Memory B cell (primary cell): ENCODE data around the gene ZSCAN18.

ENCODE experiments used
- ATAC-seq: fragments of 150-1000 bp; cut with Tn5 transposase; 2 replicates; pipeline ENCODE4 v1.10.0; 2021; ENCODE audit warnings: low read depth, mild to moderate bottlenecking, moderate library complexity
- DNase-seq, 2 donors: peaks; one replicate each; pipeline ENCODE4 v3.0.0; 2022; ENCODE audit warnings: low spot score in 2 of 2
- H3K27ac Mint-ChIP-seq: one replicate; pipeline ENCODE4 v1.8.0; 2022; ENCODE audit warnings: mild to moderate bottlenecking, moderate library complexity, mixed read lengths
- H3K27me3 Mint-ChIP-seq: one replicate; pipeline ENCODE4 v1.8.0; 2022; ENCODE audit warnings: mixed read lengths
- H3K36me3 Mint-ChIP-seq: one replicate; pipeline ENCODE4 v1.8.0; 2022; ENCODE audit warnings: mild to moderate bottlenecking, mixed read lengths
- H3K4me1 Mint-ChIP-seq: one replicate; pipeline ENCODE4 v1.8.0; 2022; ENCODE audit warnings: mixed read lengths
- H3K4me3 Mint-ChIP-seq: one replicate; pipeline ENCODE4 v1.8.0; 2022; ENCODE audit warnings: mild to moderate bottlenecking, moderate library complexity, mixed read lengths
- H3K9me3 Mint-ChIP-seq: one replicate; pipeline ENCODE4 v1.8.0; 2022; ENCODE audit warnings: mixed read lengths

Gene ZSCAN18

DNA sequence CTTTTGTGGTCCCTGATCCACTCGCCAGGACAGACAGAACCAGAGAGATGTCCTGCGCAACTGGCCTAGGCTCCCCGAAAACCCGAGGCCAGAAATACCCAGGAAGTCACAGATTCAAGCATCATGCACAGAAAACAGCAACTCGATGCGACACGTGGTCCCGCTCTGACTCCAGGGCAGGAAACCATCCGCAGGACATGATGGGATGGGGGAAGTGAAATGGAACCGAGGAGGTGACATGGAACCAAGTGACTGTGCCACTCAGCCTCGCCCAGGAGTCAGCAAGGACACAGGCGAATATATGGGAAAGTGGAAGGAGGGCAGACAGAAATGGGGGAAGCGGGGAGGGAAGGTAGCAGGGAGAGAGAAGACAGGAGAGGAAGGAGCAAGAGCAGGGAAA, 1.1 kb downstream of the ZSCAN18 start:
- peaks cover 18% of the 10 kb centered on the region for H3K36me3 Mint-ChIP-seq
- H3K9me3 Mint-ChIP-seq: peaks cover 10% of the 10 kb centered on the region
- peak overlapping the region; percentile 99 for H3K27ac Mint-ChIP-seq
- DNase-seq (no peak), ATAC-seq (no peak)
- no peaks in the 10 kb centered on the region for H3K27me3 Mint-ChIP-seq
- peaks cover 12% of the 10 kb centered on the region for H3K4me1 Mint-ChIP-seq
- peak overlapping the region; percentile 88 for H3K4me3 Mint-ChIP-seq

DNA sequence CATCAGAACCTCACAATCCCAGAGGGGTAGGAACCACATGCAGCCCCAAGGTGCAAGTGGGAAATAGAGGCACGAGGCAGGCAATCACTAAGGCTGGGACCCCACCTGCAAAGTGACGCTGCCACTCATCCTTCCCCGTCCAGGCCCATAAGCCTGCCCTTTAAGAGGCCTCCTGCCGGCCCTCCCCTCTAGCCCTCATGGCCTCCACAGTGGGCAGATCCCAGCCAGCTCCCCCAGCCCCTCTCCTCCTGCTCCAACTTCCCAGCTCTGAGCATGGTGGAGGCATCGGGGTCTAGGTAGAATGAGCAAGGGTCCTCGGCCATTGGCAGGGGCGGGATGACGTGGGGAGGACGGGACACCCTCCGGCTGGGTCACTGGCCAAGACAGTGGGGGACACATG, 2.7 kb downstream of the ZSCAN18 start:
- Mint-ChIP-seq H3K9me3 (peaks cover 12% of the 10 kb centered on the region), H3K4me1 (peaks cover 12% of the 10 kb centered on the region), H3K36me3 (peaks cover 20% of the 10 kb centered on the region), H3K27me3 (no peaks in the 10 kb centered on the region), H3K27ac (peak overlapping the region; percentile 99), H3K4me3 (no peak overlapping the region)
- no peak for DNase-seq
- no peak for ATAC-seq

DNA sequence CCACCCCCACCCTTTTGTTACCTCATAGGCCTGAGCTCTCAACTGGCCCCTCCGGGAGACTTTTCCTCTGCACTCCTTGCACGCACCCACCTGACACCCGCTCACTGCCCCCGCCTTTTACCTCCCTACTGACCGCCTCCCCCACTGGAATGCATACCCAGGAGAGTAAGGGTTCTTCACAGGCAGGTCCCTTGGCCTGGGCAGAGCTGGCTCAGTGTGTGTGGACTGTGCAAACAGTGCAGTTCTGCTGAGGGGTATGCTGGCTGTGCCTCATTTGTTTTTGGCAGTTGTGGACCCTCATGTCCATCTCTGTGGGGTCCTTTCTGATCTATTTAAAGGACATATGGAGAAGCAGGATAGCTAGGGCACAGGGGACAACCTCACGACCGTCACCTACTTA, 5.0 kb downstream of the ZSCAN18 start:
- H3K4me3 Mint-ChIP-seq: no peak overlapping the region
- no peak overlapping the region for H3K27ac Mint-ChIP-seq
- H3K4me1 Mint-ChIP-seq: peaks cover 7% of the 10 kb centered on the region
- no peak for DNase-seq
- no peaks in the 10 kb centered on the region for H3K27me3 Mint-ChIP-seq
- peaks cover 7% of the 10 kb centered on the region for H3K9me3 Mint-ChIP-seq
- H3K36me3 Mint-ChIP-seq: peaks cover 22% of the 10 kb centered on the region
- no peak for ATAC-seq

DNA sequence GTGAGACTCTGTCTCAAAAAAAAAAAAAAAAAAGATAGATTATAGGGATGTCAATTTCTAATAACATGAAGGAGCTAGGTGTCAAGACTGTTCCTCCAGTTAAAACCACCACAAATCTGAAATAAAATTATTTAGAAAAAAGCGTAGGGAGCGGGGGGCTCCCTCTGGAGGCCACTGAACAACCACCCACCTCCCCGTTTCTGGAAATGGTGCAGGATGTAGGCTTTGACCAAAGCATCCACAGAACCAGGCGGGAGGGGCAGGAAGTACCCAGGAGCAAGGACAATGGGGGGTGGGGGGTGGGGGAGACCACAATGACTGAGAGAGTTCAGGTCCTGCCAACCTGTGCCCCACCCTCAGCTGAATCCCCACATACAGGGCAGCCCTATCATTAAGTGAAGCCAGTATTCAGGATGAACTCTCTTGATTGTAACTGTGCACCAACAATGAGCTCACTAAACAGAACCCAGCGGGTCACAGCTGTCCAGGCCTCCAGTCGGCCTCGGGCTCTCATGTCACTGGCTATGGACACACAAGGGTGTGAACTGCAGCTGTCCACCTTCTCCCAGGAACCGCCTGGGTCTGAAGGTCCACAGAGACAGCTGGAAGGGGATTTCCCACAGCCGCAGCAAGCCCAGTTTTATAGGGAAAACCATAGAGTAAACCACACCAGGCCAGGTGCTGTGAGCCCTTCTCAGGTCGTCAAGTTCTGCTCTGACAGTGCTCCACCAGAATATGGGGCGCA, 6.6 kb downstream of the ZSCAN18 start:
- Mint-ChIP-seq H3K4me3 (no peak overlapping the region), H3K36me3 (peaks cover 22% of the 10 kb centered on the region), H3K27ac (peak overlapping the region; percentile 10), H3K27me3 (no peaks in the 10 kb centered on the region), H3K9me3 (peaks cover 5% of the 10 kb centered on the region), H3K4me1 (no peaks in the 10 kb centered on the region)
- no peak for DNase-seq
- ATAC-seq: no peak

- no peak overlapping the region for H3K27ac Mint-ChIP-seq
- H3K36me3 Mint-ChIP-seq: peaks cover 20% of the 10 kb centered on the region
- H3K27me3 Mint-ChIP-seq: no peaks in the 10 kb centered on the region
- no peak overlapping the region for H3K4me3 Mint-ChIP-seq
- peaks cover 5% of the 10 kb centered on the region for H3K9me3 Mint-ChIP-seq
- ATAC-seq (no peak), DNase-seq (no peak)
- no peaks in the 10 kb centered on the region for H3K4me1 Mint-ChIP-seq
Measured at GRCh38 chr19:58089846-58090245, 8.2 kb downstream of the ZSCAN18 start.

- ATAC-seq (no peak), DNase-seq (no peak)
- Mint-ChIP-seq H3K4me3 (no peak overlapping the region), H3K4me1 (no peaks in the 10 kb centered on the region), H3K27me3 (no peaks in the 10 kb centered on the region), H3K27ac (no peak overlapping the region), H3K36me3 (peaks cover 25% of the 10 kb centered on the region), H3K9me3 (peaks cover 5% of the 10 kb centered on the region)
Measured at GRCh38 chr19:58088521-58089052, 9.4 kb downstream of the ZSCAN18 start.

- peaks cover 2% of the 10 kb centered on the region for H3K9me3 Mint-ChIP-seq
- H3K4me3 Mint-ChIP-seq: no peak overlapping the region
- H3K27me3 Mint-ChIP-seq: no peaks in the 10 kb centered on the region
- ATAC-seq (no peak), DNase-seq (no peak)
- no peak overlapping the region for H3K27ac Mint-ChIP-seq
- H3K36me3 Mint-ChIP-seq: peaks cover 20% of the 10 kb centered on the region
- no peaks in the 10 kb centered on the region for H3K4me1 Mint-ChIP-seq
Measured at GRCh38 chr19:58086825-58087710, 11.0 kb downstream of the ZSCAN18 start.

GRCh38 chr19:58085348-58085875, 12.6 kb downstream of the ZSCAN18 start:
- no peak overlapping the region for H3K27ac Mint-ChIP-seq
- DNase-seq (no peak), ATAC-seq (no peak)
- H3K9me3 Mint-ChIP-seq: peaks cover 6% of the 10 kb centered on the region
- no peak overlapping the region for H3K4me3 Mint-ChIP-seq
- H3K36me3 Mint-ChIP-seq: peaks cover 19% of the 10 kb centered on the region
- no peaks in the 10 kb centered on the region for H3K4me1 Mint-ChIP-seq
- H3K27me3 Mint-ChIP-seq: no peaks in the 10 kb centered on the region

DNA sequence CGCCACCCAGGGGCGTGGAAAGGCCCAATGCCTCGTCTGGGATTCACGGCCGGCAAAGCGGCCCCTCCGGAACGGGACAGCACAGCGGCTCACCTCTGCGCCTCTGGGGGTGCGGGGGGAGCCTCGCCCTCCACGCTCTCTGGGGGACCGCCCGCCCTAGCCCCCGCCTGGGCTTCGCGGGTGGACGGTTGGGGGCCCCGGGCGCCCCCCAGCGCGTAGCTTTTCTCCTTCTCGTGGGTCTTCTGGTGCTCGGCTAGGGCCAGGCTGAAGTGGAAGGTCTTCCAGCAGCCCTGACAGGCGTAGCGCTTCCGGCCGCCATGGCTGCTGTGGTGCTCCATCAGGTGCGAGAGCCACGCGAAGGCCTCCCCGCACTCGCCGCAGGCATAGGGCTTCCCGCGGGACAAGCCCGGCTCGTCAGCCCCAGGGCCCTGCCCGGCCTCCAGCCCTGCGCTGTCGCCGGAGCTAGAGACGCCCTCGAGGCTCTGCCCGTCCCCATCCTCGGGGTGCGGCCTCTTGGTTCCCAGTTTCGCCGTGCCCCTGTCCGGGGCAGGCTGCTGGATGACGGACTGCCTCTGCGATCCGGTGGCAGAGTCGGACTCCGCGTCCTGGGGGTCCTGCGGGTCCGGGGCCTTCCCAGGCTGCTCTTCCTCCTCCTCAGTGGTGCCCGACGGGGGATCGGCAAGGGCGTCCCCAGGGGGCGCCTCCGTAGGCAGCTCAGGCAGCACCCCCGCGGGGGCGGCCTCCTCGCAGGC, 13.3 kb downstream of the ZSCAN18 start:
- H3K27ac Mint-ChIP-seq: no peak overlapping the region
- H3K27me3 Mint-ChIP-seq: no peaks in the 10 kb centered on the region
- peaks cover 10% of the 10 kb centered on the region for H3K9me3 Mint-ChIP-seq

DNA sequence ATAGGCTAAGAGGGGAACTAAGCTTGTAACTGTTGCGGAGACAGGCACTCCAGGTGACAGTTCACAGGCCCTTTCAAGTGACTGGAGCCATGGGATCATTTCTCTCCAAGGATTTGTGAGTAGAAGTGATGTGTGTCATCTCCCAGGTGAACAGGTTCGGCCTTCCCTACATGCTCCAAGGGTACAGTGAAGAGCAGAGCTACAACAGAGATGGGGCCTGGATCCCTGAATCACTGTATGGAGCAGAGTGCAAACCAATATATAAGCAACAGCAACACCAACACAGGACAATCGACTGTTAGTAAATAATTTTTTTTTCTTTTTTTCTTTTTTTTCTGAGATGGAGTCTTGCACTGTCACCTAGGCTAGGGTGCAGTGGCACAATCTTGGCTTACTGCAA, 15.0 kb downstream of the ZSCAN18 start:
- no peak for DNase-seq
- Mint-ChIP-seq H3K4me1 (no peaks in the 10 kb centered on the region), H3K27ac (no peak overlapping the region), H3K27me3 (no peaks in the 10 kb centered on the region), H3K36me3 (peaks cover 14% of the 10 kb centered on the region), H3K9me3 (peaks cover 10% of the 10 kb centered on the region), H3K4me3 (no peak overlapping the region)
- no peak for ATAC-seq

More for the DNA sequence above, 13.3 kb downstream of the ZSCAN18 start:
- DNase-seq: no peak
- Mint-ChIP-seq H3K36me3 (peaks cover 17% of the 10 kb centered on the region), H3K4me1 (no peaks in the 10 kb centered on the region), H3K4me3 (no peak overlapping the region)
- no peak for ATAC-seq

- no peak overlapping the region for H3K4me3 Mint-ChIP-seq
- H3K36me3 Mint-ChIP-seq: peaks cover 7% of the 10 kb centered on the region
- ATAC-seq (no peak), DNase-seq (no peak)
- no peaks in the 10 kb centered on the region for H3K27me3 Mint-ChIP-seq
- H3K4me1 Mint-ChIP-seq: no peaks in the 10 kb centered on the region
- no peak overlapping the region for H3K27ac Mint-ChIP-seq
- peaks cover 11% of the 10 kb centered on the region for H3K9me3 Mint-ChIP-seq
Measured at GRCh38 chr19:58079792-58080191, 18.2 kb downstream of the ZSCAN18 start.

DNA sequence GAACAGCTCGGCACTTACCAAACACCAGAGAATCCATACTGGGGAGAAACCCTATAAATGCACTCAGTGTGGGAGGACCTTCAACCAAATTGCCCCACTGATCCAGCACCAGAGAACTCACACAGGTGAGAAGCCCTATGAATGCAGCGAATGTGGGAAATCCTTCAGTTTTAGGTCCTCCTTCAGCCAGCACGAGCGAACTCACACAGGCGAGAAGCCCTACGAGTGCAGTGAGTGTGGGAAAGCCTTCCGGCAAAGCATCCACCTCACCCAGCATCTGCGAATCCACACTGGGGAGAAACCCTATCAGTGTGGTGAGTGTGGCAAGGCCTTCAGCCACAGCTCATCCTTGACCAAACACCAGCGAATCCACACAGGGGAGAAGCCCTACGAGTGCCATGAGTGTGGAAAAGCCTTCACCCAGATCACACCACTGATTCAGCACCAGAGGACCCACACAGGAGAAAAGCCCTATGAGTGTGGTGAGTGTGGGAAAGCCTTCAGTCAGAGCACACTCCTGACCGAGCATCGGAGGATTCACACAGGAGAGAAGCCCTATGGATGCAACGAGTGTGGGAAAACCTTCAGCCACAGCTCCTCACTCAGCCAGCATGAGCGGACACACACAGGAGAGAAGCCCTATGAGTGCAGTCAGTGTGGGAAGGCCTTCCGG, 30.7 kb downstream of the ZSCAN18 start:
- no peak overlapping the region for H3K27ac Mint-ChIP-seq
- no peaks in the 10 kb centered on the region for H3K4me1 Mint-ChIP-seq
- ATAC-seq: no peak
- H3K4me3 Mint-ChIP-seq: no peak overlapping the region
- no peak for DNase-seq
- H3K9me3 Mint-ChIP-seq: peaks cover 34% of the 10 kb centered on the region
- H3K36me3 Mint-ChIP-seq: peaks cover 24% of the 10 kb centered on the region
- no peaks in the 10 kb centered on the region for H3K27me3 Mint-ChIP-seq

- H3K36me3 Mint-ChIP-seq: peaks cover 24% of the 10 kb centered on the region
Measured at GRCh38 chr19:58063712-58064111, 34.3 kb downstream of the ZSCAN18 start.

More at GRCh38 chr19:58063712-58064111, 34.3 kb downstream of the ZSCAN18 start:
- Mint-ChIP-seq H3K27ac (no peak overlapping the region), H3K9me3 (peaks cover 28% of the 10 kb centered on the region), H3K27me3 (no peaks in the 10 kb centered on the region), H3K4me3 (no peak overlapping the region), H3K4me1 (no peaks in the 10 kb centered on the region)
- ATAC-seq (no peak), DNase-seq (no peak)
